Neuron (in vitro differentiated cells): ENCODE measurements around the gene LTF.

Experiments
- H2AFZ ChIP-seq: one replicate; pipeline ENCODE4 v1.6.1; 2013; ENCODE audit warnings: low read depth, mild to moderate bottlenecking, inconsistent platforms, low read length, moderate library complexity
- H3K27me3 ChIP-seq: one replicate; pipeline ENCODE4 v1.6.1; 2013; ENCODE audit warnings: low read length; ENCODE audit not compliant: insufficient read depth
- H3K36me3 ChIP-seq: one replicate; pipeline ENCODE4 v1.6.1; 2013; ENCODE audit warnings: low read length; ENCODE audit not compliant: insufficient read depth
- H3K4me1 ChIP-seq: one replicate; pipeline ENCODE4 v1.6.1; 2013; ENCODE audit warnings: low read length; ENCODE audit not compliant: insufficient read depth
- H3K4me3 ChIP-seq: 2 replicates; pipeline ENCODE4 v1.5.1; 2013; ENCODE audit warnings: mild to moderate bottlenecking, low read length, moderate library complexity
- H3K9me3 ChIP-seq: one replicate; pipeline ENCODE4 v1.6.1; 2013; ENCODE audit warnings: low read length

Gene LTF

GRCh38 chr3:46470831-46471230, 6.1 kb upstream of the LTF start:
- Histone ChIP-seq H2AFZ (no peak overlapping the region), H3K36me3 (no peaks in the 10 kb centered on the region), H3K9me3 (no peaks in the 10 kb centered on the region), H3K27me3 (peaks cover 3% of the 10 kb centered on the region), H3K4me3 (no peak overlapping the region), H3K4me1 (no peaks in the 10 kb centered on the region)

GRCh38 chr3:46469680-46470357, 5.1 kb upstream of the LTF start:
- no peak overlapping the region for H2AFZ ChIP-seq
- H3K4me3 ChIP-seq = no peak overlapping the region
- peaks cover 3% of the 10 kb centered on the region for H3K27me3 ChIP-seq
- H3K9me3 ChIP-seq = no peaks in the 10 kb centered on the region
- no peaks in the 10 kb centered on the region for H3K4me1 ChIP-seq
- H3K36me3 ChIP-seq = no peaks in the 10 kb centered on the region

GRCh38 chr3:46468753-46469600, 4.3 kb upstream of the LTF start:
- Histone ChIP-seq H2AFZ (no peak overlapping the region), H3K4me1 (no peaks in the 10 kb centered on the region), H3K9me3 (no peaks in the 10 kb centered on the region), H3K4me3 (no peak overlapping the region), H3K27me3 (peaks cover 3% of the 10 kb centered on the region), H3K36me3 (no peaks in the 10 kb centered on the region)

GRCh38 chr3:46467562-46467961, 2.9 kb upstream of the LTF start:
- Histone ChIP-seq H2AFZ (no peak overlapping the region), H3K4me3 (no peak overlapping the region), H3K36me3 (no peaks in the 10 kb centered on the region), H3K9me3 (no peaks in the 10 kb centered on the region), H3K27me3 (no peaks in the 10 kb centered on the region), H3K4me1 (no peaks in the 10 kb centered on the region)

- no peaks in the 10 kb centered on the region for H3K36me3 ChIP-seq
- no peaks in the 10 kb centered on the region for H3K27me3 ChIP-seq
- no peak overlapping the region for H3K4me3 ChIP-seq
- H3K4me1 ChIP-seq = no peaks in the 10 kb centered on the region
- no peak overlapping the region for H2AFZ ChIP-seq
- no peaks in the 10 kb centered on the region for H3K9me3 ChIP-seq
These were observed 2.2 kb upstream of the LTF start for GRCh38 chr3:46466871-46467403.

- Histone ChIP-seq H3K27me3 (no peaks in the 10 kb centered on the region), H3K4me3 (no peak overlapping the region), H3K9me3 (no peaks in the 10 kb centered on the region), H3K4me1 (no peaks in the 10 kb centered on the region), H2AFZ (no peak overlapping the region), H3K36me3 (no peaks in the 10 kb centered on the region)
These were observed 1.6 kb upstream of the LTF start for GRCh38 chr3:46466273-46466672.

GRCh38 chr3:46465196-46465520, 453 bp upstream of the LTF start:
- Histone ChIP-seq H3K9me3 (no peaks in the 10 kb centered on the region), H3K4me3 (no peak overlapping the region), H3K4me1 (no peaks in the 10 kb centered on the region), H2AFZ (no peak overlapping the region), H3K36me3 (no peaks in the 10 kb centered on the region), H3K27me3 (no peaks in the 10 kb centered on the region)

GRCh38 chr3:46463868-46464241, 850 bp downstream of the LTF start:
- no peaks in the 10 kb centered on the region for H3K36me3 ChIP-seq
- H3K27me3 ChIP-seq = no peaks in the 10 kb centered on the region
- no peaks in the 10 kb centered on the region for H3K9me3 ChIP-seq
- no peaks in the 10 kb centered on the region for H3K4me1 ChIP-seq
- no peak overlapping the region for H2AFZ ChIP-seq
- H3K4me3 ChIP-seq = no peak overlapping the region

GRCh38 chr3:46463120-46463867, 1.4 kb downstream of the LTF start:
- Histone ChIP-seq H3K4me1 (no peaks in the 10 kb centered on the region), H2AFZ (no peak overlapping the region), H3K27me3 (no peaks in the 10 kb centered on the region), H3K4me3 (no peak overlapping the region), H3K36me3 (no peaks in the 10 kb centered on the region), H3K9me3 (no peaks in the 10 kb centered on the region)

GRCh38 chr3:46462511-46462910, 2.2 kb downstream of the LTF start:
- no peaks in the 10 kb centered on the region for H3K9me3 ChIP-seq
- no peak overlapping the region for H2AFZ ChIP-seq
- H3K4me1 ChIP-seq = no peaks in the 10 kb centered on the region
- H3K27me3 ChIP-seq = no peaks in the 10 kb centered on the region
- H3K4me3 ChIP-seq = no peak overlapping the region
- no peaks in the 10 kb centered on the region for H3K36me3 ChIP-seq

- Histone ChIP-seq H3K27me3 (no peaks in the 10 kb centered on the region), H3K4me3 (no peak overlapping the region), H3K9me3 (no peaks in the 10 kb centered on the region), H2AFZ (no peak overlapping the region), H3K4me1 (no peaks in the 10 kb centered on the region), H3K36me3 (no peaks in the 10 kb centered on the region)
These were observed 2.6 kb downstream of the LTF start for GRCh38 chr3:46462111-46462510.

GRCh38 chr3:46460051-46460450, 4.7 kb downstream of the LTF start:
- H3K27me3 ChIP-seq = no peaks in the 10 kb centered on the region
- no peaks in the 10 kb centered on the region for H3K4me1 ChIP-seq
- no peaks in the 10 kb centered on the region for H3K36me3 ChIP-seq
- no peak overlapping the region for H2AFZ ChIP-seq
- no peaks in the 10 kb centered on the region for H3K9me3 ChIP-seq
- H3K4me3 ChIP-seq = no peak overlapping the region

GRCh38 chr3:46456118-46456517, 8.6 kb downstream of the LTF start:
- Histone ChIP-seq H3K27me3 (no peaks in the 10 kb centered on the region), H3K4me3 (no peak overlapping the region), H2AFZ (no peak overlapping the region), H3K4me1 (no peaks in the 10 kb centered on the region), H3K36me3 (no peaks in the 10 kb centered on the region), H3K9me3 (no peaks in the 10 kb centered on the region)
